ENCODE data around the gene CPNE5.

GRCh38 chr6:36743538-36744303, 95.5 kb downstream of the CPNE5 start:
- TF ChIP-seq CTCF (IDR thresholded peaks at IDR 0.05; ENCODE audit: insufficient read depth, low read length) (no peak), POLR2AphosphoS5 (IDR thresholded peaks at IDR 0.05; ENCODE audit: low read depth) (no peak)
